Central memory CD8-positive, alpha-beta T cell (primary cell): ENCODE results near the gene RPP40.

Source experiments
- ATAC-seq: fragments of 150-1000 bp; cut with Tn5 transposase; replicated peaks from 2 replicates; pipeline ENCODE4 v1.10.0; 2022; ENCODE audit warnings: mild to moderate bottlenecking, moderate FRiP score, moderate number of reproducible peaks; ENCODE audit not compliant: poor library complexity, severe bottlenecking; ENCODE audit errors: extremely low read depth
- DNase-seq, 2 donors: peaks; one replicate each; pipeline ENCODE4 v3.0.0; 2021; ENCODE audit warnings: low spot score in 2 of 2
- H3K27ac Mint-ChIP-seq: one replicate; pipeline ENCODE4 v1.8.0; 2022; ENCODE audit warnings: low read depth, mild to moderate bottlenecking, moderate library complexity, mixed read lengths
- H3K27me3 Mint-ChIP-seq: one replicate; pipeline ENCODE4 v1.8.0; 2022; ENCODE audit warnings: mixed read lengths
- H3K36me3 Mint-ChIP-seq: one replicate; pipeline ENCODE4 v1.8.0; 2022; ENCODE audit warnings: mild to moderate bottlenecking, moderate library complexity, mixed read lengths; ENCODE audit not compliant: insufficient read depth
- H3K4me1 Mint-ChIP-seq: one replicate; pipeline ENCODE4 v1.8.0; 2022; ENCODE audit warnings: mixed read lengths
- H3K4me3 Mint-ChIP-seq: one replicate; pipeline ENCODE4 v1.8.0; 2022; ENCODE audit warnings: mild to moderate bottlenecking, moderate library complexity, mixed read lengths
- H3K9me3 Mint-ChIP-seq: one replicate; pipeline ENCODE4 v1.8.0; 2022; ENCODE audit warnings: mixed read lengths

RPP40 gene

GRCh38 chr6:4961322-4962168 lies 42.3 kb downstream of the RPP40 start:
- H3K4me1 Mint-ChIP-seq, result no peaks in the 10 kb centered on the region
- no peaks in the 10 kb centered on the region for H3K36me3 Mint-ChIP-seq
- no peak overlapping the region for H3K27ac Mint-ChIP-seq
- peaks cover 26% of the 10 kb centered on the region for H3K27me3 Mint-ChIP-seq
- ATAC-seq, result no peak
- H3K4me3 Mint-ChIP-seq, result no peak overlapping the region
- H3K9me3 Mint-ChIP-seq, result no peaks in the 10 kb centered on the region
- no peak for DNase-seq

DNA sequence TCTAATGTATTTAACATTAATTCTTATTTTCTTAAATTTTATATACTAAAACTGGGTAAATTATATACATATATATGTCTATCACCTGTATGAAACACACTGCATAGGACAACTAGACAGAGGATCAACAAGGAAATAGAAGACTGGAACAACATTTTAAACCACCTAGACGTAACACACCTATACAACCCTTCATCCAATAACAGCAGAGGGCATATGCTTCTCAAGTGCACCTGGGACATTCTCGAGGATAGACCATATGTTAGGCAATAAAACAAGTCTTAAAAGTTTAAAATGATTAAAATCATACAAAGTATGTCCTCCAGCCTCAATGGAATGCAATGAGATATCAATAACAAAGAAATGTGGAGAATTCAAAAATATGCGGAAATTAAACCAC lies 45.2 kb downstream of the RPP40 start:
- peaks cover 6% of the 10 kb centered on the region for H3K36me3 Mint-ChIP-seq
- H3K4me1 Mint-ChIP-seq, result no peaks in the 10 kb centered on the region
- no peak for DNase-seq
- ATAC-seq, result no peak
- H3K9me3 Mint-ChIP-seq, result no peaks in the 10 kb centered on the region
- H3K27ac Mint-ChIP-seq, result no peak overlapping the region
- no peaks in the 10 kb centered on the region for H3K27me3 Mint-ChIP-seq
- no peak overlapping the region for H3K4me3 Mint-ChIP-seq

GRCh38 chr6:4957521-4958231 lies 46.2 kb downstream of the RPP40 start:
- H3K9me3 Mint-ChIP-seq, result no peaks in the 10 kb centered on the region
- no peak overlapping the region for H3K27ac Mint-ChIP-seq
- no peaks in the 10 kb centered on the region for H3K27me3 Mint-ChIP-seq
- H3K4me3 Mint-ChIP-seq, result no peak overlapping the region
- peaks cover 10% of the 10 kb centered on the region for H3K36me3 Mint-ChIP-seq
- DNase-seq (no peak), ATAC-seq (no peak)
- no peaks in the 10 kb centered on the region for H3K4me1 Mint-ChIP-seq

- H3K27ac Mint-ChIP-seq, result no peak overlapping the region
- ATAC-seq, result no peak
These were observed 47.2 kb downstream of the RPP40 start for GRCh38 chr6:4956625-4957024.

DNA sequence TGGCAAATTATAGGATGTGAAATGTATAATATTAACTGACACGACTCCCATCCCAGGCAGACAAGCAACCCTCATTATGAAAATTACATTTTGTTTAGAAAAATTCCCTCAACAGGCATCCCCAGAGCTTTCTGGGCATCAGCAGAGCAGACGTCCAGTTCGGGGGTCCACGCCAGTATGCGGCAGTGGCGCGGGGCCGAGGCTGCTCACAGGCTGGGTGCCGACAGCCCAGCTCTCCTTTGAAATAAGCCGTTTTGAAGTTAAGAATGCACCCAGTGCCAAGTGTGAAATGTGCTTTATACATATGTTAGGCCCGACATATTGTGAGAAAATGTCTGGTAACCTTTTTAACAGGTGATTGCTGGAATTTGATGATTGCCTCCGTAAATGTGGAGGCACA lies 50.4 kb downstream of the RPP40 start:
- Mint-ChIP-seq H3K4me3 (no peak overlapping the region), H3K27me3 (no peaks in the 10 kb centered on the region), H3K36me3 (peaks cover 15% of the 10 kb centered on the region), H3K27ac (no peak overlapping the region), H3K4me1 (no peaks in the 10 kb centered on the region), H3K9me3 (no peaks in the 10 kb centered on the region)
- DNase-seq (no peak), ATAC-seq (no peak)

More at GRCh38 chr6:4956625-4957024, 47.2 kb downstream of the RPP40 start:
- no peak for DNase-seq
- Mint-ChIP-seq H3K4me1 (no peaks in the 10 kb centered on the region), H3K9me3 (no peaks in the 10 kb centered on the region), H3K27me3 (no peaks in the 10 kb centered on the region), H3K4me3 (no peak overlapping the region), H3K36me3 (peaks cover 15% of the 10 kb centered on the region)

DNA sequence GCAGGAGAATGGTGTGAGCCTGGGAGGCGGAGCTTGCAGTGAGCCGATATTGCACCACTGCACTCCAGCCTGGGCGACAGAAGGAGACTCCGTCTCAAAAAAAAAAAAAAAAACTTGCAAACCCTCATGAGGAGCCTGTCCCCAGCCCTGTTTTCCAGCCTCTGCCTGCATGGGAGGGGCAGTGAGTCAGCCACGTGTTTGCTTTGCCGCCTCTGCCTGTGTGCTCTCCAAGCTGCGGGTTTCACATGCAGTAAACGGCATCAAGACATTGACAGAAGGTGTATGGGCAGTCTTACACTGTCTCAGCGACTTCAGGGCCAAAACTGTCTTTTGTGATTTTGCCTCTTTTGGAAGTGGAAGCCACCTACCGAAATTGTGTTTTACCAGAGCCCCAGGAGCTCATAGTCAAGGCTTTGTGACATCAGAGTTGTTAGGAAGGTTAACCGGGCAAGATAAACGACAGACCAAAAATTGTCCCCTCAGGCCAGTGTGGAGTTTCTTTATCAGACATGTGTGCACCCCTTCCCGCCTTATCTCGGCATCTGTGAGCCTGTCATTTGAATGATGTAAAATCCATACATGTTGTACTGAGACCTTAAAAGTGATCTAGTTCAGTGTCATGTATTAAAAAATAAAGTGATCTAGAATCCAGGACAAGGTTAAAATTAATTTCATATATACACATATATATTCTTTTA lies 52.9 kb downstream of the RPP40 start:
- Mint-ChIP-seq H3K9me3 (no peaks in the 10 kb centered on the region), H3K27ac (no peak overlapping the region), H3K4me3 (no peak overlapping the region), H3K27me3 (no peaks in the 10 kb centered on the region), H3K36me3 (peaks cover 15% of the 10 kb centered on the region), H3K4me1 (no peaks in the 10 kb centered on the region)
- DNase-seq (no peak), ATAC-seq (no peak)

- H3K36me3 Mint-ChIP-seq, result peaks cover 17% of the 10 kb centered on the region
- H3K4me1 Mint-ChIP-seq, result no peaks in the 10 kb centered on the region
- ATAC-seq, result no peak
- no peaks in the 10 kb centered on the region for H3K27me3 Mint-ChIP-seq
- no peak for DNase-seq
- H3K4me3 Mint-ChIP-seq, result no peak overlapping the region
- no peaks in the 10 kb centered on the region for H3K9me3 Mint-ChIP-seq
- H3K27ac Mint-ChIP-seq, result no peak overlapping the region
These were observed 53.8 kb downstream of the RPP40 start for GRCh38 chr6:4950076-4950475.

GRCh38 chr6:4948781-4949450 lies 54.9 kb downstream of the RPP40 start:
- ATAC-seq, result no peak
- H3K9me3 Mint-ChIP-seq, result no peaks in the 10 kb centered on the region
- no peak overlapping the region for H3K4me3 Mint-ChIP-seq
- H3K27me3 Mint-ChIP-seq, result no peaks in the 10 kb centered on the region
- H3K4me1 Mint-ChIP-seq, result no peaks in the 10 kb centered on the region
- H3K27ac Mint-ChIP-seq, result no peak overlapping the region
- peaks cover 17% of the 10 kb centered on the region for H3K36me3 Mint-ChIP-seq
- no peak for DNase-seq

- ATAC-seq, result no peak
- Mint-ChIP-seq H3K36me3 (peaks cover 14% of the 10 kb centered on the region), H3K4me1 (peaks cover 5% of the 10 kb centered on the region), H3K9me3 (no peaks in the 10 kb centered on the region), H3K4me3 (no peak overlapping the region), H3K27ac (no peak overlapping the region), H3K27me3 (no peaks in the 10 kb centered on the region)
- DNase-seq, result no peak
These were observed 56.1 kb downstream of the RPP40 start for GRCh38 chr6:4947716-4948115.

DNA sequence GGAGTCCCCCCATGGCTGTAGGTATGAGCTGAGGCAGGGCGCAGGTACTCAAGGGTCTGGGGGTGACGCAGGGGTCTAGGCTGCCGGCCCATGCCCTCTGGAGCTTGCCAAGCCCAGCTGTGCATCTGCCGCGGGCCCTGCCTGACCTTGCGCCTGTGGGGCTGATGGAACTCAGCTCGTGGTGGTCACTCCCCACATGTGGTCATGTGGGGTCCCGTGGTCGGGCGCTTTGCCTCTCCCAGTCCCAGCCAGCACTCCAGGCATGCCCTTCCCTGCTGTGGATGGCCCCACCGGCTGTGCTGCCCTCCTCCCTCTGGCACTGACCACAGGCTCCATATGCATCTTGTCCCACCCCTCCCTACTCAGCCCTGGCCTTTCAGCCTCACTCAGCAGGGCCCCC lies 57.3 kb downstream of the RPP40 start:
- no peak overlapping the region for H3K4me3 Mint-ChIP-seq

More for the DNA sequence above, 57.3 kb downstream of the RPP40 start:
- H3K27me3 Mint-ChIP-seq, result no peaks in the 10 kb centered on the region
- H3K27ac Mint-ChIP-seq, result no peak overlapping the region
- H3K9me3 Mint-ChIP-seq, result no peaks in the 10 kb centered on the region
- H3K36me3 Mint-ChIP-seq, result peaks cover 9% of the 10 kb centered on the region
- no peak for ATAC-seq
- peaks cover 14% of the 10 kb centered on the region for H3K4me1 Mint-ChIP-seq
- no peak for DNase-seq
